ENCODE measurements around the gene IFRD2. TPM values are rescaled to one million over a fixed set of nuclear protein-coding genes. Genes with fewer than 3 reads are reported as not detected.
A peak's percentile ranks its signal among the peaks of the same experiment; 100 is the strongest.

The IFRD2 gene
- total RNA-seq, 1 donor from 2014 or later = 37.3 TPM

DNA sequence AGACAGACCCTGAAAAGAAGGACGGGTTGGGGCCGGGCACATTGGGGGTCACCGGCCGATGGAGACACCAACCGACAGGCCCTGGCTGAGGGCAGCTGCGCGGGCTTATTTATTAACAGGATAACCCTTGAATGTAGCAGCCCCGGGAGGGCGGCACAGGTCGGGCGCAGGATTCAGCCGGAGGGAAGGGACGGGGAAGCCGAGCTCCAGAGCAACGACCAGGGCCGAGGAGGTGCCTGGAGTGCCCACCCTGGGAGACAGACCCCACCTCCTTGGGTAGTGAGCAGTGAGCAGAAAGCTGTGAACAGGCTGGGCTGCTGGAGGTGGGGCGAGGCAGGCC is 15.5 kb downstream of the IFRD2 start:
- H3K27me3 ChIP-seq = no peaks in the 10 kb centered on the region
- DNase-seq (ENCODE audit: extremely low spot score in 2 of 2) = no peak
- no peak overlapping the region for H3K27ac ChIP-seq
- no peaks in the 10 kb centered on the region for H3K36me3 ChIP-seq
- no peaks in the 10 kb centered on the region for H3K9me3 ChIP-seq
- TF ChIP-seq, protein P1, sequence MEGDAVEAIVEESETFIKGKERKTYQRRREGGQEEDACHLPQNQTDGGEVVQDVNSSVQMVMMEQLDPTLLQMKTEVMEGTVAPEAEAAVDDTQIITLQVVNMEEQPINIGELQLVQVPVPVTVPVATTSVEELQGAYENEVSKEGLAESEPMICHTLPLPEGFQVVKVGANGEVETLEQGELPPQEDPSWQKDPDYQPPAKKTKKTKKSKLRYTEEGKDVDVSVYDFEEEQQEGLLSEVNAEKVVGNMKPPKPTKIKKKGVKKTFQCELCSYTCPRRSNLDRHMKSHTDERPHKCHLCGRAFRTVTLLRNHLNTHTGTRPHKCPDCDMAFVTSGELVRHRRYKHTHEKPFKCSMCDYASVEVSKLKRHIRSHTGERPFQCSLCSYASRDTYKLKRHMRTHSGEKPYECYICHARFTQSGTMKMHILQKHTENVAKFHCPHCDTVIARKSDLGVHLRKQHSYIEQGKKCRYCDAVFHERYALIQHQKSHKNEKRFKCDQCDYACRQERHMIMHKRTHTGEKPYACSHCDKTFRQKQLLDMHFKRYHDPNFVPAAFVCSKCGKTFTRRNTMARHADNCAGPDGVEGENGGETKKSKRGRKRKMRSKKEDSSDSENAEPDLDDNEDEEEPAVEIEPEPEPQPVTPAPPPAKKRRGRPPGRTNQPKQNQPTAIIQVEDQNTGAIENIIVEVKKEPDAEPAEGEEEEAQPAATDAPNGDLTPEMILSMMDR (IDR thresholded peaks at IDR 0.05) = no peak
- TF ChIP-seq POLR2AphosphoS5 (IDR thresholded peaks at IDR 0.05; ENCODE audit: insufficient read depth in 1 of 2, low read depth in 1 of 2) (no peak), POLR2A (IDR thresholded peaks at IDR 0.05) (no peak)
- intact Hi-C loops (cut with DNase I) = loop anchor here (10.0 kb wide), 1 partner anchor 152 kb away; no protein-coding TSS in a partner anchor
- H3K4me3 ChIP-seq = no peak overlapping the region
- H3K4me1 ChIP-seq = peaks cover 30% of the 10 kb centered on the region

DNA sequence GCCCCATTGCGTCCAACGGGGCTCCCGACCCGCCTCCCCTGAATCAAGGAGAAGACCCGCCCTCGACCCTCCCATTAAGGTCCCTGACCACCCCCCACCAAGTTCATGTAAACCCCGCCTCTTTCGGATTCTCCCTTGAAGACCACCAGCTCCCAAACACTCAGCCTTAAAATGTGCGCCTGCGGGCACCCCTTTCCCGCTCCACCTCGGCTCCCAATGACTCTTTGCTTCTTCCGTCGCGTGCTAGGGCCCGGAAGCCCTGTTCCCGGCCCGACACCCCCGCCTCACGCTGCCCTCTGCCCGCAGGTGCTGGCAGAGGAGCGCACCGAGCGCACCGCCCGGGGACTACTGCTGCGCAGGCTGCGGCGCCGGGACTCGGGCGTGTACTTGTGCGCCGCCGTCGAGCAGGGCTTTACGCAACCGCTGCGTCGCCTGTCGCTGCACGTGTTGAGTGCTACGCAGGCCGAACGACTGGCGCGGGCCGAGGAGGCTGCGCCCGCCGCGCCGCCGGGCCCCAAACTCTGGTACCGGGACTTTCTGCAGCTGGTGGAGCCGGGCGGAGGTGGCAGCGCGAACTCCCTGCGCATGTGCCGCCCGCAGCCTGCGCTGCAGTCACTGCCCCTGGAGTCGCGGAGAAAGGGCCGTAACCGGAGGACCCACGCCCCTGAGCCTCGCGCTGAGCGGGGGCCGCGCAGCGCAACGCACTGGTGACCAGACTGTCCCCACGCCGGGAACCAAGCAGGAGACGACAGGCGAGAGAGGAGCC is 16.1 kb downstream of the IFRD2 start:
- intact Hi-C loops (cut with DNase I) = loop anchor here (10.0 kb wide), 1 partner anchor 151 kb away; no protein-coding TSS in a partner anchor
- no peak for DNase-seq (ENCODE audit: extremely low spot score in 2 of 2)
- no peaks in the 10 kb centered on the region for H3K27me3 ChIP-seq
- peaks cover 35% of the 10 kb centered on the region for H3K4me1 ChIP-seq
- no peaks in the 10 kb centered on the region for H3K9me3 ChIP-seq
- no peaks in the 10 kb centered on the region for H3K36me3 ChIP-seq
- no peak for TF ChIP-seq POLR2A (IDR thresholded peaks at IDR 0.05)
- TF ChIP-seq POLR2AphosphoS5 (IDR thresholded peaks at IDR 0.05; ENCODE audit: insufficient read depth in 1 of 2, low read depth in 1 of 2) = no peak
- TF ChIP-seq, protein P1 (IDR thresholded peaks at IDR 0.05) = no peak
- no peak overlapping the region for H3K4me3 ChIP-seq
- H3K27ac ChIP-seq = no peak overlapping the region

DNA sequence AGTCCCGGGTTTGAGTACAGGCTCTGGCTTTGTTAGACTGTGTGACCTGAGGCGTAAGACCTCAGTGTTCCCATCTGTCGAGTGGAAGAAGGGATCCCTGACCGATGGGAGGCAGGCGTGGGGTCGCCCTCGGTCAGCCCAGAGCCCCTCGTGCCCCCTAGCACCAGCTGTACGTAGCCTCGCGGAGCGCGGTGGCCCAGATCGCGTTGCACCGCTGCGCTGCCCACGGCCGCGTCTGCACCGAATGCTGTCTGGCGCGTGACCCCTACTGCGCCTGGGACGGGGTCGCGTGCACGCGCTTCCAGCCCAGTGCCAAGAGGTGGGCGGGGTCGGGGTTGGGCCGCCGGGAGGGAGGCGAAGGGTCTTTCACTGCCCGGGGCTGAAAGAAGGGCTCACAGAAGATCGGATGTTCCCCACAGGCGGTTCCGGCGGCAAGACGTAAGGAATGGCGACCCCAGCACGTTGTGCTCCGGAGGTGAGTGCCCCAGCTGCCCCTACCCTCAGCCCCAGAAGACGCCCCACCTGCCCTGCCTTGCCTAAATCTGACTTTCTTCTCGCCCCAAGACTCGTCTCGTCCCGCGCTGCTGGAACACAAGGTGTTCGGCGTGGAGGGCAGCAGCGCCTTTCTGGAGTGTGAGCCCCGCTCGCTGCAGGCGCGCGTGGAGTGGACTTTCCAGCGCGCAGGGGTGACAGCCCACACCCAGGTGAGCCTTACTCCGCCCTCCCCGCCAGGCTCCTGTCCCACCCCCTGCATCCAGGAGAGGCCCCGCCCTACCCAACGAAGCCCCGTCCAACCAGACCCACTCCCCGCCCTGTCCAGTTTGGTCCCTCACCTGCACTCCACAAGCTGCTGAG is 16.9 kb downstream of the IFRD2 start:
- Histone ChIP-seq H3K27ac (no peak overlapping the region), H3K4me3 (no peak overlapping the region), H3K9me3 (no peaks in the 10 kb centered on the region), H3K27me3 (no peaks in the 10 kb centered on the region), H3K36me3 (no peaks in the 10 kb centered on the region), H3K4me1 (peaks cover 43% of the 10 kb centered on the region)
- intact Hi-C loops (cut with DNase I) = loop anchor here (10.0 kb wide), 1 partner anchor 151 kb away; no protein-coding TSS in a partner anchor
- no peak for TF ChIP-seq POLR2A (IDR thresholded peaks at IDR 0.05)
- DNase-seq (ENCODE audit: extremely low spot score in 2 of 2) = no peak

DNA sequence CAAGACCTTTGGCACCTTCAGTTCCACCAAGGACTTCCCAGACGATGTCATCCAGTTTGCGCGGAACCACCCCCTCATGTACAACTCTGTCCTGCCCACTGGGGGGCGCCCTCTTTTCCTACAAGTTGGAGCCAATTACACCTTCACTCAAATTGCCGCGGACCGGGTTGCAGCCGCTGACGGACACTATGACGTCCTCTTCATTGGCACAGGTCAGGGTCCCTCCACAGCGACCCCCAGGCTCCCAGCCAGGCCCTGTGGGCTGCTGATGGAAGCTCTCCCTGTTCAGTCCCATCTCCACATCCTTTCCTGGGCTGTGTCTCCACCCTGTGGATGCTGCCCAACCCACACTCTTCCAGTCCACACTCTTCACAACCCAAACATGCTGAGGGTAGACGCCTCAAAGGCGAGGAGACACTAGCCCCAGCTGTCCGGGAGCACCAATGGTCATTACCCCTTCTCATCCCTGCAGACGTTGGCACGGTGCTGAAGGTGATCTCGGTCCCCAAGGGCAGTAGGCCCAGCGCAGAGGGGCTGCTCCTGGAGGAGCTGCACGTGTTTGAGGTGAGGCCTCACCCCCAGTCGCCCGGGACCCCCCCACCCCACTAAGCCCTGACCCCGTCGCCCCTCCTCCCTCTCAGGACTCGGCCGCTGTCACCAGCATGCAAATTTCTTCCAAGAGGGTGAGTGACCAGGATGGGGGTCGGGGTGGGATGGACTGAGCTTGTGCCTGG is 17.7 kb downstream of the IFRD2 start:
- TF ChIP-seq POLR2A (IDR thresholded peaks at IDR 0.05) = no peak
- TF ChIP-seq, protein P1 (IDR thresholded peaks at IDR 0.05) = peak in 2 of 3 experiments; percentile 28 to 51

DNA sequence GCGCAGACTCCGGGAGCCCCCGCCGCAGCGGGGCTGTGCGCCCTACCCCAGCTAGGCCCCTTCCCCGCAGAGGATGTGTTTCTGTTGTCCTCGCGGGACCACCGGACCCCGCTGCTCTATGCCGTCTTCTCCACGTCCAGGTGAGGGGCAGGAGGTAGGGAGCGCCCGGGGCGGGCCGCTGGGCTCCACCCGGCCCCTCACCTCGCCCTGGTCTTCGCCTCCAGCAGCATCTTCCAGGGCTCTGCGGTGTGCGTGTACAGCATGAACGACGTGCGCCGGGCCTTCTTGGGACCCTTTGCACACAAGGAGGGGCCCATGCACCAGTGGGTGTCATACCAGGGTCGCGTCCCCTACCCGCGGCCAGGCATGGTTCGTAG is 18.6 kb downstream of the IFRD2 start:
- no peak for TF ChIP-seq POLR2AphosphoS5 (IDR thresholded peaks at IDR 0.05; ENCODE audit: insufficient read depth in 1 of 2, low read depth in 1 of 2)
- TF ChIP-seq, protein P1 (IDR thresholded peaks at IDR 0.05) = no peak
- no peak for TF ChIP-seq POLR2A (IDR thresholded peaks at IDR 0.05)
- no peak for DNase-seq (ENCODE audit: extremely low spot score in 2 of 2)
- no peaks in the 10 kb centered on the region for H3K9me3 ChIP-seq
- peak overlapping the region in 1 of 2 donors; percentile 23 for H3K4me3 ChIP-seq
- H3K27ac ChIP-seq = peak overlapping the region; percentile 37
- no peaks in the 10 kb centered on the region for H3K27me3 ChIP-seq
- H3K36me3 ChIP-seq = no peaks in the 10 kb centered on the region
- peaks cover 60% of the 10 kb centered on the region for H3K4me1 ChIP-seq
- intact Hi-C loops (cut with DNase I) = loop anchor here (5.0 to 10.0 kb wide), 2 partner anchors 46 to 149 kb away; no protein-coding TSS in a partner anchor

More for the DNA sequence above, 17.7 kb downstream of the IFRD2 start:
- H3K27me3 ChIP-seq = no peaks in the 10 kb centered on the region
- peak overlapping the region; percentile 37 for H3K27ac ChIP-seq
- no peaks in the 10 kb centered on the region for H3K36me3 ChIP-seq
- H3K9me3 ChIP-seq = no peaks in the 10 kb centered on the region
- intact Hi-C loops (cut with DNase I) = loop anchor here (5.0 to 10.0 kb wide), 2 partner anchors 47 to 150 kb away; no protein-coding TSS in a partner anchor
- H3K4me3 ChIP-seq = no peak overlapping the region
- H3K4me1 ChIP-seq = peaks cover 52% of the 10 kb centered on the region
- DNase-seq (ENCODE audit: extremely low spot score in 2 of 2) = no peak

Data from vagina (tissue), 2 donors.